SK-N-SH treated with all-trans-retinoic acid at 6 μM for 48 hours (cell line): Measurements from ENCODE around the gene LMO7.

Experiments
- ARNTL ChIP-seq: fragments of 450-650 bp; formaldehyde crosslinking; IDR thresholded peaks from 2 replicates; pipeline ENCODE4 v1.5.0; 2020; ENCODE audit warnings: low read depth, mild to moderate bottlenecking, moderate library complexity, borderline replicate concordance
- BACH2 ChIP-seq: fragments of 250-450 bp; sonication (Bioruptor Pico); IDR thresholded peaks from 2 replicates; pipeline ENCODE4 v1.9.0; 2021; ENCODE audit warnings: mild to moderate bottlenecking, borderline replicate concordance
- CREB5 ChIP-seq: fragments of 250-450 bp; sonication (Bioruptor Pico); IDR thresholded peaks from 2 replicates; pipeline ENCODE4 v1.5.1; 2020; ENCODE audit warnings: low read depth, mild to moderate bottlenecking, moderate library complexity
- CSRNP3 ChIP-seq: fragments of 250-450 bp; sonication (Bioruptor Pico); IDR thresholded peaks from 2 replicates; pipeline ENCODE4 v1.5.1; 2021; ENCODE audit warnings: mild to moderate bottlenecking, moderate library complexity
- GLIS3 ChIP-seq: fragments of 250-450 bp; sonication (Bioruptor Pico); IDR thresholded peaks from 2 replicates; pipeline ENCODE4 v1.5.0; 2020; ENCODE audit warnings: mild to moderate bottlenecking, moderate library complexity
- ISL1 ChIP-seq: fragments of 250-450 bp; sonication (Bioruptor Pico); IDR thresholded peaks from 2 replicates; pipeline ENCODE4 v2.1.2; 2022; ENCODE audit warnings: mild to moderate bottlenecking, moderate library complexity
- PATZ1 ChIP-seq: fragments of 250-450 bp; sonication (Bioruptor Pico); IDR thresholded peaks from 2 replicates; pipeline ENCODE4 v1.8.0; 2020; ENCODE audit warnings: mild to moderate bottlenecking, moderate library complexity, borderline replicate concordance
- POU6F1 ChIP-seq: fragments of 250-450 bp; sonication (Bioruptor Pico); IDR thresholded peaks from 2 replicates; pipeline ENCODE4 v1.8.0; 2021; ENCODE audit warnings: low read depth, mild to moderate bottlenecking, moderate library complexity, borderline replicate concordance
- PPARA ChIP-seq: fragments of 250-450 bp; sonication (Bioruptor Pico); IDR thresholded peaks from 2 replicates; pipeline ENCODE4 v1.5.0; 2020; ENCODE audit warnings: mild to moderate bottlenecking, borderline replicate concordance
- SNAI2 ChIP-seq: fragments of 250-450 bp; sonication (Bioruptor Pico); IDR thresholded peaks from 2 replicates; pipeline ENCODE4 v1.5.0; 2020; ENCODE audit warnings: mild to moderate bottlenecking, moderate library complexity
- ZFP30 ChIP-seq: fragments of 450-650 bp; formaldehyde crosslinking; IDR thresholded peaks from 2 replicates; pipeline ENCODE4 v1.5.0; 2022; ENCODE audit warnings: mild to moderate bottlenecking, moderate library complexity
- ZNF70 ChIP-seq: fragments of 450-650 bp; formaldehyde crosslinking; IDR thresholded peaks from 2 replicates; pipeline ENCODE4 v1.5.0; 2020; ENCODE audit warnings: mild to moderate bottlenecking, moderate library complexity

GRCh38 chr13:75723901-75724300 lies 87.8 kb downstream of the LMO7 start:
- TF ChIP-seq ZNF70 (CRISPR knock-in tag) (no peak), PATZ1 (CRISPR knock-in tag) (no peak), SNAI2 (CRISPR knock-in tag) (no peak), BACH2 (no peak), CSRNP3 (CRISPR knock-in tag) (no peak), CREB5 (CRISPR knock-in tag) (no peak), POU6F1 (no peak), PPARA (CRISPR knock-in tag) (no peak), ZFP30 (CRISPR knock-in tag) (no peak), ARNTL (CRISPR knock-in tag) (no peak), GLIS3 (CRISPR knock-in tag) (no peak), ISL1 (no peak)
